Superior temporal gyrus (tissue), 1 donor: ENCODE results near the gene LAMTOR2.
A peak's percentile ranks its signal among the peaks of the same experiment; 100 is the strongest.
"Not testable (repeated sequence)": the region's sequence is repeated elsewhere in the genome, so short reads cannot be mapped to it uniquely, and the experiment has no call there.

ENCODE experiments used
- DNase-seq: peaks from one replicate; pipeline ENCODE4 v3.0.0-alpha.2; 2016; ENCODE audit errors: extremely low spot score

The LAMTOR2 gene

DNA sequence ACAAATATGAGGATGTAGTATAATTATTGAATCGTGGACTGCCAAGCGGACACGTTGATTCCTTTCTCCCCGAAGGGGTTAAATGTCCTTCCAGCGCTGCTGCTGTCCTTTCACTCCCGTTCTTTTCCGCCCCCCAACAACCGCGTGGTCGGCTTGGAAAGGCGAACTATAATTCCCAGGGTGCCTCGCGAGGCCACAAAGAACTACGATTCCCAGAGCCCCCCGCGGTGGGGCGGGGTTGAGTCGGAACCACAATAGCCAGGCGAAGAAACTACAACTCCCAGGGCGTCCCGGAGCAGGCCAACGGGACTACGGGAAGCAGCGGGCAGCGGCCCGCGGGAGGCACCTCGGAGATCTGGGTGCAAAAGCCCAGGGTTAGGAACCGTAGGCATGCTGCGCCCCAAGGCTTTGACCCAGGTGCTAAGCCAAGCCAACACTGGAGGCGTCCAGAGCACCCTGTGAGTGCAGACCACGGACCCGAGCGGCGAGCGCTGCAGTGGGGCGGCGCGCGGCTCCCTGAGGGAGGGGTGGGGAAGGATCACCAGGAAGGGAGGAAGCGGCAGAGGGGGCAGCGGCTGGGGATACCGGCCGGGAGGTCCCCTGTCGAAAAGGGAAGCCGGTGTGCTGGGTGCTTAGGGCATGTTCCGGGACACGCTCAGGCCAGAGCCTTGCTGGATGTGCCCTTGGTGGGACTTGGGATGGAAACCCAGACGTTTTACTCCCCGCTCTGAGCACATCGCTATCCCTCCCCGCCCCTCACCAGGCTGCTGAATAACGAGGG lies at the start of gene LAMTOR2:
Gene LAMTOR2, plus strand, starts transcription at position 283 of the 781 bp plus-strand sequence. Its CDS starts 108 bp downstream, at position 391.
- DNase-seq = peak; percentile 100

DNA sequence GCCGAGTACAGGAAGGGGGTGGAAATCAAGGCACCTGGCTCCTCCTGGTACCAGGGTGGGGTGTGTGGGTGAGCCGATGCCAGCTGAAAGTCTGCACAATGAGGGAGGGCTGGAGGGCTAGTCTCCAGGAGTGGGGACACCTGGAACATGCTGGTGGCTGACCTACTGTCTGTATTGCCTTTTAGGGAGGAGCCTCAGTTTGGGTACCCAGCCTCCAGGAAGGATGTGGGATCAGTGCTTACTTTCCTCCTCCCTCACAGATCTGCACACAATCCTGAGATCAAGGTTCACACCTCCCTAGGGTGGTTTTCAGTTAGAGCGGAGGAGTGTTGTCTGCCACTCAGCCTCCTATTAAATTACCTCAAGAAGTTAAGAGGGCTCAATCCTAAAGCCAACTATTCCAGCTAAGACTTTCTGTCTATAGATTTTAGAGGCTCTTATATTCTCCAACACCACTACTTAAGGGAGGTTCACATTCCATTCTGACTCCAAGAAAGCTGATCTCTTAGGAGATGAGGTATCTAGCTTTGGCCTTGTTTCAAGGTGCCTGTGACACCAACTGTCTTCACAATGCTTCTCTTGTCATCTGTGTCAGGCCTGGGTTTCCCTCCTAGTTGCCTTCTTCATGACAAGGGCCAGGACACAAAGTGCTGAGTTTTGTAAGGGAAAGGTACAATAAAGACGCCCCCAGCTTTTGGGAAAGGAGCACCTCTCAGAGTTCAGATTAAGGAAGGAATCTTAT lies 49.6 kb upstream of the LAMTOR2 start:
- DNase-seq = no peak

DNA sequence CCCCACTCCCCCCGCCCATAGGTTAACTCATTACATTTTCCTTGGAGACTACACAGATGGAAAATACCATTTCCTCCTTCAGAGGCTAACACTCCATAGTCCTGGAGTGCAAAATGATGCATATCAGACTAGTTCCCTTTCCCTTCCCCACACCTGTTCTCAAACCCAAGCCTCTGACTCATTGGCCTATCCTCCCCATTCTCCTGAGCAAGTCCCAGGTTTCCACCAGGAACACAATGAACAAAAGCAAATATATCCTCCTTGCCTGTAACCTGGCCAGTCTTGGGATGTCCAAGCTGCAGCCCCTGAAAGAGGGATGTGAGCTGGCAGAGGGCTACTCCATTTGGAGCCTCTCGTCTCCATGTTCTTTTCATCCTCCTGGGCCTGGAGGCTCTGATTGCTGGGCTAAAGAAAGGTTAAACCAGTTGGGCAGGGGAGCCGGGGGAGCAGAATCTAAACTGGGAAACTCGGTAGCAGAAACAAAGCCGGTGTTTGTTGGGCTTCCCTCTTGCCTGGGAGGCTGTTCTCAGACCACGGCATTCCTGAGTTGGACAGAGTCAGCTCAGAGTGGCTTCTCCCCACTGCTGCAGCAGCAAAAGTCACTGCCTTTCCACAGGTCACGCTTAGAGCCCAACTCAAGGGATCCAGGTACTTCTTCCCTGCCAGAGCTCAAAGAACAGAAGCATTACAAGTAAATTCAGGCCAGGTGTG lies 47.8 kb upstream of the LAMTOR2 start:
- DNase-seq = no peak

DNA sequence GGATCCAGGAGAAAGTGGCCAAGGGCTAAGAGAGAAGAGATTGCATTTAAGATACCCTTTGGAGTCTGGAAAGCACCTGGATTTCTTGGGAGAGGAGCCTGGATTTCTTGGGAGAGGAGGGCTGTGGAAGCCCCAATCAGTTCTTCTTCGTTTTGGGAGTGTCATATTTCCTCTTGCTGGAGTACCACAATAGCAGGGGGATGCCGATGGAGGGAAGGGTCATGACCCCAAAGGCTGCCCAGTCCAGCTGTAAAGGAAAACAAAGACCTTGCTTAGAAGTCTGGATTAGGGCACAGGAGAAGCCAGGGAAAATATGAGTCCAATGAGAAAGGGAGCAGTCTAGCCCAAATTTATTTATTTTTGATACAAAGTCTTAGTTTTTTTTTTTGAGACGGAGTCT lies 45.2 kb upstream of the LAMTOR2 start:
- DNase-seq = no peak

DNA sequence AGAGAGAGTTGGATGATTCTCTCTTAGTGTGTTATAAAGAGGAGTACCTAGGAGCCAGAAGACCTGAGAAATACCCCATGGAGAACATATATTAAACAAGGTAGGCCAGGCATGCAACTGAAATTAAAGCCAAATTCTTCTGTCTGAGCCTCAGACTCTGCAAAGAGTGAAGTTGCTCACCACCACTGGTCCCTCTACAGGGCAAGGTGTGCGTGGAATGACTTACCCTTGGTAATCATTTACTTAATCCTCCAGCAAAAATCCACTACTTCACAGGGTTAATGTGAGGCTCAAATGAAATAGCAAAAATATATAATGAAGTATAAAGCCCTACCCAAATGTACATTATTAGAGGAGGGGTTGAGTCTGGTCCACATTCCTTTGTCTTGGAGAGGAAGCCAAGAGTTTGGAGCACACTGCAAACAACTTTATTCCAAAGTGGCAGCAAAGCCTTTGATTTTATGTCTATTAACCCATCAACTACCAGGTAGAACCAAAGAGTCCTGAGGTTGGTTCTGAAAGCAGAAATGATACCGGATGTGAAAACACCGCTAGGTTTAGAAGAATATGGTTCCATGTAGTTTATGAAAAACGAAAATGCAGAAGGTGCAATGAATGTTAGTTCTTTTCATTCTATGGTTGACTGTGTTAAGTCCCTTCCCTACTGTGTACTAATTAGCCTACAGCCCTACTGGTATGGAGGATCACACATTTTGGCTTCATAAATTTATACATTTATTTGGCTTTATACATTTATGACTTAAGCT lies 42.3 kb upstream of the LAMTOR2 start:
- no peak for DNase-seq

DNA sequence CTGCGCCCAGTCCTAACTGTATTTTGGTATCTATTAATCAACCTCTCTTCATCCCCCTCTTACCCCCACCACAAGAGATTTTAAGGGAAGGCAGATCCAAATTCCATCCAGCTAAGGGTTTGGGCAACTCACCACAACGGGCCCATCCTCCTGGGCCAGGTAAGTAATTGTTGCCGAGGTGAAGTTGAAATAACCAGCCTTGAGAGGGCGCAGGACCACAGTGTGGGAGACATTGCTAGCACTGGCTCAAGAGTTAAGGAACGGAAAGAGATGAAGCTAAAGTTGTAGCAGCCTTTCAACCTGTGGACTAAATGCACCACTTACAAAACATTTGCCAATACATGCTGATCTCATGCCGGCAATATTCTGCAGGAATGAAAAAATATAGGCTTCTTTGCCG lies 39.8 kb upstream of the LAMTOR2 start:
- DNase-seq = no peak

DNA sequence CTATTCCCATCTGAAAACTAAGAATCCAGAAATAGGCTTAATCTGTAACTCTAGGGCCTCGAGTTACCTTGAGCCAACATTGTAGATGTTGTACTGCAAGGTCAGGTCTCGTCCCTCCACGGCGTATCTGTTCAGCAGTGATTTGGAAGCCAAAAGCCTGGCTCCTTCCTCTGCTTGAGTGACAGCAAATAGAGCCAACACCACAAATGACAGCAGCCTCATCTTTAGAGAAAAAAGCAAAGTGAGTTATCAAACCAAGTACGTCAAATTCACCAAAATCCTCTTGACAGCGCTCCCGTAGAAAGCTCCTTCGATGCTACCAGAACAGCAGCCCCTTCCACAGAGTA lies 34.7 kb upstream of the LAMTOR2 start:
- no peak for DNase-seq

DNA sequence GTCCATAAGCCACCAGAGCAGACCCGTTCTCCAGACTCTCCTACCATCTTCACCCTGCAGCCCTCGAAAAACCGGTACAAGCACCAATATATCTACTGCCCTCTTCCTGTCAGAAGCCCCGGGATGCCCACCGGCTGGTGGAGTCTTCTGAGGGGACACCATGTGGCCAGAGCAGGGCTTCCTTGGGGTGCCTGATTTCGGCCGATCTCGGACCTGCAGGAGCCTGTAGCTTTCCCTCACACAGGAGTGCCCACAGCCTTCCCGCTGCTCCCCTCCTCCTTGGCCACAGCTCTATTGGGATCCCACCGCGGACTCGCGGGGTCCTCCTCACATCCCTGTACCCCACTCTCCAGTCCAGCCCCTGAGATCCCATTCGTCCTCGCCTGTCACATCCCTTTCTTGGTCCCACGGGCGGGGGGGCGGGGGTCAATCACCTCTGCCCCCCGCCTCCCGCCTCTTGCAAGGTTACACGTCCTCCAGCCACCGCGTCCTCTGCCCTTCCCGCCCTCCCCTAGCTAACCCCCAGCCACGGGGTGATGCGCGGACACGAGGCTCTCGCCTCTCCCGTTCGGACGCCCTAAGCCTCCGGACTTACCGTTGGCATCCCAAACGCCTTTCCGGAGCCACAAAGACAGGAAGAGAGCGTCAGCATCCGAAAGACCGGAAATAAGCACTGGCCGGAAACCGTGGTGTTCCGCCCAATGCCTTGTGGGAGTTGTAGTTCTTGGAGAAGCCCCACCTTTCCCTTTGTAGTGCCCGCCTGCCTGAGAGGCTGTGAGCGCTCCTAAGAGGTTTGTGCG lies 34.1 kb upstream of the LAMTOR2 start, which contains the start of gene SSR2:
Gene SSR2, minus strand, starts transcription at position 659 of the 800 bp plus-strand sequence. CDS start 784 bp downstream, outside the sequence.
- peak; percentile 99 for DNase-seq

DNA sequence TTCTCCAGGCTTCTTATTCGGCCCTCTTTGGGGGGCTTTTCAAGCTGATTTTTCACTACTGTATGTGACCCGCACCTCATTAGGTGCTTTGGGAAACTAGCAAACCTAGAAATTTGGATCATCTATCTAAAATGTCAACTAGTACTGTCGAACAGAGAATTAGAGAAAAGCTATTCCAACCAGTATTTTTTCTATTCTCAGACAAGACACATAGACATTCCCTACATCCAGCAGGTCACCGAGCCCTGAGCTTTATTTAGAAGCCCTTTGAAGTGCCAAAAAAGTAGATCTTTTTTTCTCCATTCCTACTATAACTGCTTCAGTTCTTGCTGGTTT lies 33.5 kb upstream of the LAMTOR2 start:
- no peak for DNase-seq

DNA sequence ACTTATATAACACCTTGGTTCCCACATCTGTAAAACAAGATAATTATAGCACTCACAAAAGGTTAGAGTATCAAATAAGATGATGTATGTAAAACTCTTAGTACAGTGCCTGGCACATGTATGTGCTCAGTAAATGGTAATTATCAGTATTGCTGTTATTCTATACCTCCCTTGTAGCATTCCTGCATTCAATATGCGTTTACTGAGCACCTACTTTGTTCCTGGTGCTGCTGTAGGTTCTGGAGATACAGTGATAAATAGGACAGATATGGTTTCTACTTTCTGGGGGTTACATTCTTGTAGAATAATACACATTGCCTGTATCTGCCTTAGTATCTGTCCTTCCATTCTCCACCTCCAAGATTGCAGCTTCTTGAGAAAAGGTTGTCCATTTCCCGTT lies 32.6 kb upstream of the LAMTOR2 start:
- DNase-seq = no peak

DNA sequence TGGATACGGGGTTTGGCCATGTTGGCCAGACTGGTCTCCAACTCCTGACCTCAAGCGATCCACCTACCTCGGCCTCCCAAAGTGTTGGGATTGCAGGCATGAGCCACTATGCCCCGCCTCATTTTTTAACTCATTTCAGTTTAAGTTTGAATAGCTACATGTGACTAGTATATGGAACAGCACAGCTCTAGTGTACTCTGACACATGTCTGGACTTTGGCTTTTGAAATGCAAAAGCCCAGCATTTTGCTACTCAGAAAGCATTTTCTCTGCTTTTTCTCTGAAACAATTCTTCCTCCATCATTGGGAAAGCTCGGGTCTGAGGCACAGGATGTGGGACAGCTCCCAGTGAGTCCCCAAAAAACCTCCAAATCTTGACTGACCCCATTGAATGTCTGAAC lies 29.8 kb upstream of the LAMTOR2 start:
- no peak for DNase-seq

DNA sequence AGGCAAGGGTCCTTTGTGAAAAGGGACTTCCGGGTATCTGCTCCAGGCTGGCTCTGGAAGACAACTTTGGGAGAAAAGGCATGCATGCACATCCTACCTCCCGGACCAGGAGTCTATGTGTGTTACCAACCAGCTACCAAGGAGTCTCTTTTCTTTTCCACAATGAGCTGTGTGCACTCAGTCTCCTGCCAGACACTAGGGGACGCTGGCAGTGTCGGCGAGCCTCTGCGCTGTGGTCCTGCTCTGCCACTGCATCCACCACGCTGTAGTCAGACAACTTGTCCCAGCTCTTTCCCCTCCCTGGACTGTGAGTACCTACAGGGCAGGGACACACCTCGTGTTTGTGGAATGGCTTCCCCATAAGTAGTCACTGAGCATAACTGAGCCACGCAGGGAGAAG lies 28.7 kb upstream of the LAMTOR2 start:
- DNase-seq = no peak

DNA sequence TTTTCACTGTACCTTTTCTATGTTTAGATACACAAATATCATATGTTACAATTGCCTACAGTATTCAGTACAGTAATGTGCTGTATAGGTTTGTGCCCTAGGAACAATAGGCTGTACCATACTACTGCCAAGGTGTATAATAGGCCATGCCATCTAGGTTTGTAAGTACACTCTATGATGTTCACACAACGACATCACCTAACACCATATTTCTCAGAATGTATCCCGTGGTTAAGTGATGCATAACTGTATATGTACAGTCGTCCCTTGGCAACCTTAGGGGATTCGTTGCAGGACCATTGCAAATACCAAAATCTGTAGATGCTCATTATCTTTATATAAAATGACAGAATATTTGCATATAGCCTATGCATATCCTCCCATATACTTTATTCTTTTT lies 28.0 kb upstream of the LAMTOR2 start:
- DNase-seq = no peak

DNA sequence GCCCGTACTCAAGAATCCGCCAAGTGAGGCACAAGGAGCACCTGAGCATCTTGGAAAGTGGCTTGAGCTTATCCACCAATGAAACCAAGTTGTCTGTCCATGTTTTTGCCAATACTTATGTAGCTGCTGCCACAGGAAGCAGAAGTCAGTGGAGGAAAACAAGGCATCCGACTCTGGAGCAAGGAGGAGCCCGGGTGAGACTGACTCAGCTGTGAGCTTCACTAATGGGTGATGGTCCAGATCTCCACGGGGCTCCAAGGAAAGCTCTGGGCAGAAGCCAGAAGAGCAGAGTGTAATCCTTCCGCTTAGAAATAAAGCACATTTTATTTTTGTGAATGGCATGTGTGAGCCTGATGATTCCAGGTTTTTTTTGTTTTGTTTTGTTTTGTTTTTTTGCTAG lies 21.6 kb upstream of the LAMTOR2 start:
- no peak for DNase-seq

DNA sequence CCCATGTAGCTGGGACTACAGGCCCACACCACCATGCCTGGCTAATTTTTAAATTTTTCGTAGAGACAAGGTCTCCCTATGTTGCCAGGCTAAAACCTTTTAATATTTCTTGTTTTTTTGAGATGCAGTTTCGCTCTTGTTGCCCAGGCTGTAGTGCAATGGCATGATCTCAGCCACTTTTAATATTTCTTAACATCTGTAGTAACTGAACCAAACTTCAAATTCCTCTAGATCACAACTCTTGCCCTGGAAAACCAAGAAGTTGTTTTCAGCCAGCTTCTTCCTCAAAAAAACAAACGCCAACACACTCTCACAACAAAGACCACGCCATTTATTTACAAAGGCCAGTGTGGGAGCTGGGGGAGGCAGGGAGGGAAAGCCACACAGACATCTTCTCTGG lies 19.6 kb upstream of the LAMTOR2 start:
- DNase-seq = not testable (repeated sequence)

DNA sequence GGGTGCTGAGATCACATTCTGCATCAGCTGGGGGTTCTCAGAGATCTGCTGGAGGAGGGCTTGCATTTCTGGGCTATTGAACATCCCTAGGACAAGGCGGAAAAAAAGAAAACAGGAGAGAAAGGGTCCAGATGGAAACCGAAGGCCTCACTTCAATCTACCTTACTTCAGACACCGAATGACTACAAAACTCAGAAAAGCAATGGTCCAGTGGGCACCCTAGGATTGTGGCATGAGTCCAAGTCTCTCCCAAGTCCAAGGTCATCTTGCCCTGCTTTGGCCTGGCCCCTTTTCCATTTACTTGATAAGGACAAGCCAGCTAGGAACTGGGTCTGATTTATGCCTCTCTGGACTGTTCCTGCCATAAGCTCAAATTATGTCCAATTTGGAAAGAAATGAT lies 11.8 kb upstream of the LAMTOR2 start:
- DNase-seq = no peak

DNA sequence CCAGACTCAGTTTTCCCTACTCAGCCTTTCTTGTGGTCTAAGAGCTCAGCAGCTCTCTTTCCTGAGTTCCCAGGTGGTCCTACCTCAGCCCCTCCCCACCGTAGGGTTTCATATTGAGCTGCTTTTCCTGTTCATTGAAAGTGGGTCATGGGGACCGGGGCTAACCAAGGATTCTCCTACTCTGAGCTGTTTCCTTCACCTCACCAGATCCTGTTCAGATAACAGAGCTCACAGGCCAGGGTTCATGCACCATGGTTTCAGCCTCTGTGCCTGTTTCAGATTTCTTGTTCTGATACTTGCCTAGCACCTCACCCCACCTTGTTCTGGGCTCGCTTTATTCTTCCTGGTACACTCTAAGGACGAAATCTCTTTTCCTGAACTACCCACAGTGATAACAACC lies 9.5 kb upstream of the LAMTOR2 start:
- no peak for DNase-seq

DNA sequence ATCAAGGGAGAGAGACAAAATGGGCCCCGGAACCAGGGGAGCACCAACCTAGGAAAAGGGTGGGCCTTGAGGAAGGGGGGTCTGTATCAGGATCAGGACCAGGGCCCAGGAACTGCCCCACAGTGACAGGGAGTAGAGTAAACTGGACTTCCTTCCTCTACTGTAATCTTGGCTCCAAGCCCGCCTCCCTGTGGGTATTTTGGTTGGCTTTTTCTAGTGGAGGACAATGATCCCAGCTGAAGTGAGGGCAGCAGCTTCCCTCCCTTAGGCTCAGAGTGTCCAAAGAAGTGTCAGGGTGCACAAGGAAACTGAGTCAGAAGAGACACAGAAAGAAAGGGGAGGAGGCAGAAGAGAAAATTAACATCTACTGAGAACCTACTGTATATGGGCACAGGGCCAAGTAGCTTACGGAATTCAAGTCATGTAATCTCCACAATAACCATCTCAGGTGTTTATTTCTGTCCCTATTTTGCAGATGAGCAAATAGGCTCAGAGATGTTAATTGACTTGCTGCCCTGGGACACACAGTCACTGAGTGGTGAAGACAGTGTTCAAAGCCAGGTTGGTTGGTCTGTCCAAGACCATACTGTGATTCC lies 5.8 kb upstream of the LAMTOR2 start:
- no peak for DNase-seq

DNA sequence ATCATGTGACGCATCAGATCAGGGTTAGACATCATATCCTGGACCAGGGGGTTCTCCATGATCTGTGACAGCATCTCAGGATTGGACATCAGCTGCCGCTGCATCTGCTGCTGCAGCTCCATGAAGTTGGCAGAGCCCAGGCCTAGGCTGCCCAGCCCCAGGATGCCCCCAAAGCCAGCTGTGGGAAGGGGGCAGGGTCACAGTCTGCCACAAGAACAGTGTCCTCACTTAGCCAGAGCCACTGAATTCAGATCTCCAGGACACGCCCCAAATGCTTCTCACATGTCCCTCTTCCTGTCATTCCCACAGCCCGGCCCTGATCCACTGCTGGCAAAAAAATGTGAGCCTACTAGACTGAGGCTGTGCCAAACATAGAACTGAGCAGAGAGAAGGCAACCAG lies 4.2 kb upstream of the LAMTOR2 start:
- peak; percentile 66 for DNase-seq

DNA sequence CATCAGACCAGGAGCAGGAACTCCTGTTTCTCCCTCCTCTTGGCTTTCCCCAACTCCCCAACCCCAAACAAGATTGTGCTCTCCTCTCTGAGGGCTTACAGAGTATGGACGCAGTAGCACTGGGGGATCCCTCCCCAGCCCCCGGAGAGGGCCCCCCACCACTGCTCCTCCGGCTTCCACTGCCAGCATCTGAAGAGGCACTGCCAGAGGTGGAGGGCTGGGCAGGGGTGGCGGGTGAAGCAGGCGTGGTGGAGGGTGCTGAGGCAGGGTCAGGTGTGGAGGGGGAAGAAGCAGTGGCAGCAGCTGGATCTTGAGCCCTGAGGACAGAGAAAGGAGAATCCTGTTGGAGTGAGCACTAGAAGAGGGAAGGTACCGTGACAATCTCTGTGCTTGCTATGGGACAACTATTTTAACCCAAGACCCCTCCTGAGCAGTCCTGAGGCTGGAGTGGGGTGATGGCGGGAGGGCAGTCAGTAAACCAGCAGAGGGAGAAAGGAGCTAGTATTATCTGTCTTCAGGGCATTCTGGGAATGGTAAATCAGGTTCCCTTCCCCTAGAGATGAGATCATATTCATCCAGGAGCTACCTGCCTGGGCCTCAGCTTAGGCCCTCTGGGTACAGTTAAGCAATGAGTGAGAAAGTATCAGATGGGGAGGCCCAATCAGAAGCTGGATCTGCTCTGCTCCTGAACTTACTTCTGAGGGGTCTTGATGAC lies 3.4 kb upstream of the LAMTOR2 start:
- no peak for DNase-seq
